Activated T-helper 9 cell treated with anti-CD3 and anti-CD28 coated beads, Interleukin-2, amount 50 U/mL, for 16 hours (primary cell): ENCODE measurements around the gene GABRE.

Experiments
- DNase-seq: peaks from one replicate; pipeline ENCODE4 v3.0.0-alpha.2; 2020; ENCODE audit warnings: low read depth

GABRE gene, protein sequence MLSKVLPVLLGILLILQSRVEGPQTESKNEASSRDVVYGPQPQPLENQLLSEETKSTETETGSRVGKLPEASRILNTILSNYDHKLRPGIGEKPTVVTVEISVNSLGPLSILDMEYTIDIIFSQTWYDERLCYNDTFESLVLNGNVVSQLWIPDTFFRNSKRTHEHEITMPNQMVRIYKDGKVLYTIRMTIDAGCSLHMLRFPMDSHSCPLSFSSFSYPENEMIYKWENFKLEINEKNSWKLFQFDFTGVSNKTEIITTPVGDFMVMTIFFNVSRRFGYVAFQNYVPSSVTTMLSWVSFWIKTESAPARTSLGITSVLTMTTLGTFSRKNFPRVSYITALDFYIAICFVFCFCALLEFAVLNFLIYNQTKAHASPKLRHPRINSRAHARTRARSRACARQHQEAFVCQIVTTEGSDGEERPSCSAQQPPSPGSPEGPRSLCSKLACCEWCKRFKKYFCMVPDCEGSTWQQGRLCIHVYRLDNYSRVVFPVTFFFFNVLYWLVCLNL

GRCh38 chrX:151974336-151975227, at the start of gene GABRE:
Gene GABRE (minus strand): TSS chrX:151974676. CDS start chrX:151974625, 51 bp downstream.
- no peak for DNase-seq

- no peak for DNase-seq
Observed at GRCh38 chrX:152020888-152021287, 46.4 kb upstream of the GABRE start.

- DNase-seq: no peak
Observed at GRCh38 chrX:151999813-152000212, 25.3 kb upstream of the GABRE start.

GRCh38 chrX:151997539-151997938, 23.1 kb upstream of the GABRE start:
- no peak for DNase-seq

GRCh38 chrX:151996347-151996746, 21.9 kb upstream of the GABRE start:
- no peak for DNase-seq

DNA sequence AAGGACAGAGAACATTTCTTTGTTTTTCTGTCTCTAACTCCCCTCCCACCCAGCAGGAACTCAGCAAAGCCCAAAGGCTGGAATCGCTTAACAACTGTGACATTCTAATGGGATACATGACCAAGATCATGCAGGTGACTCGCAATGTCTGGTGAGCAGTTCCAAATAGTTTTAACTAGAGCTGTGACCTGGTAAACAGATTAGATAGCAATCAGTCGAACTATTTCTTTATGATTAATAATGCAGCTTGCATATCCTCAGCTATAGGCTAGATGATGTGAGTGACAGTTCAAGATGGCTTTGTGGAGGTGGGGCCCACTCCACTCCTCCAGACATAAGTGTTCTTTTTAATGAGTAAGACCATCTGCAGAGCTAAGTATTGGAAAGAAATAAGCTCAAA, 20.0 kb upstream of the GABRE start:
- DNase-seq: no peak

DNA sequence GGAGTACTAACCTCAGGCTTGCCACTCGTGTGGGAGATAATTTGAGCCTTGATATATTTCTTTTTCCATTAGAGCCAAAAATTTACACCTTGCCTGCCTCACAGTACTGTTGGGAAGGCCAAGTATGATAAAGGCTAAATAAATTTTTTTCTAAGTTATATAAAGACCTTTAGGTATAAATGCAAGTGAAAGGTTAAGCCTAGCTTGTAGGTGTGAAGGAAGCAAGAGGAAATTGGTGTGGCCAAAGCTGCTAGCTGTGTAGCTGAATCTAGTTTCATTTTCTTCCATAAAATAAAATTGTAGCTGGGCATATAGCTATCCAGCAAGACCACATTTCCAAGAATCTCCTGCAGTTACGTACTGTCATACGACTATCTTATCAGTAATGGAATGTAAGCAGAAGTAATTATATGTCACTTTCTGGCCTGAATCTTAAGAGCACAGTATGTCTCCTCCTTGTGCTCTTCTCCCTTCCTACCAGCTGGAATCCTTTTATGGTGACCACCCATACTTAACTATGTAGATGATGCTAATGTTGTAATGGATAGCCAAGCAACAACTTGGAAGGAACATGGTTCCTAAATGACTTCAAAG, 14.3 kb upstream of the GABRE start:
- no peak for DNase-seq

GRCh38 chrX:151987108-151987507, 12.6 kb upstream of the GABRE start:
- DNase-seq: no peak

- no peak for DNase-seq
Observed at GRCh38 chrX:151985955-151986354, 11.5 kb upstream of the GABRE start.

DNA sequence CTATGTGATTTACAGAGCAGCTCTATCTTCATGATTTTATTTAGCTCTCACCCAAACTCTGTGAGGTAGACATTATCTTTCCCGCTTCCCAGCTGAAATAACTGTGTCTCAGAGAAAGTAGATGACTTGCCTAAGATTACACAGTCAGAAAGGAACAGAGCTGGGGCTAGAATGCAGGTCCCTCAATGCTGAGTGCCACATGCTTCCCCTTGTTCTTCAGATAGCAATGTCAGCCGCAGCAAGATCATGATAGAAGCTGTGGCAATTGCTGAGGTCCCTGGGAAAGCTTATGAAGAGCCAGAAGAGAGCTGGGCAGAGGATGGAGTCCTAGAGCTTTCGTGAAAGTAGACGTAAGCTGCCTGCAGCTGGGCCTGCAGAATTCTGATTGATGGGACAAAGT, 11.1 kb upstream of the GABRE start:
- no peak for DNase-seq

- DNase-seq: no peak
Observed at GRCh38 chrX:151984902-151985301, 10.4 kb upstream of the GABRE start.

DNA sequence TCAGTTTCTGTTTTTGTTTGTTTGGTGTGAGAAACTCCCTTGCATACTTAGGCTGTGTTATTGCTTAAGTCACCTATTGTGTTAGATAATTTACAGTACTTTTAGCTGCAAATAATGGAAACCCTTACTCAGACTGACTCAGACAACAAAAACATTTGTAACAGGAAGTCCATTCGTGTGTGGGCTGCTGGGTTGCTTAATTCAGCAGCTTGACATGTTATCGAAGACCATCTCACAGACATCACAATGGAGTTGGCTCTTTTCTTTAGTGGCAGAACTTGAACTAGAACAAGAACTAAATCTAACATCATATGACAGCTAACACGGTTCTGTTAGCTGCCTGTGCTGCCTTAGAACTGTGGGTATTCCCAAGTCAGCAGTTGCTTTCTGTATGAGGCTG, 9.9 kb upstream of the GABRE start:
- no peak for DNase-seq

DNA sequence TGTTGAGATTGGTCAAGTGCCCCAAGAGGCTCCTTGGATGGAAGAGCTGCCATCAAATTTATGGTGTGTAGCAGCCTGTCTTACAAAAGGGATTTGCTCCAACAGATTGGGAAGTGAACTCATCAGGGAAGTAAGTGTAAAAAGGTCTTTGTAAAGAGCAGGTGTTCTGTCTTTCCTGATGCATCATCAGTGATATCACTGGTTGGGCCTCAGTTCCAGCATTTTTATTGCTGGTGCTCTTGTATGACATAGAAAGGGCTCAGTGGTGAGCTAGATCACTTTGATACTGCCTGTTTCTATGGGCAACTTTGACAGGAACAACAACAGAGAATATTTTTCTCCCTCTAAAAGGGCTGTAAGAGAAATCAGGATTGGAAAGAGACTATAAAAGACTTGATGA, 8.7 kb upstream of the GABRE start:
- DNase-seq: no peak

- DNase-seq: no peak
Observed at GRCh38 chrX:151982222-151982621, 7.7 kb upstream of the GABRE start.

DNA sequence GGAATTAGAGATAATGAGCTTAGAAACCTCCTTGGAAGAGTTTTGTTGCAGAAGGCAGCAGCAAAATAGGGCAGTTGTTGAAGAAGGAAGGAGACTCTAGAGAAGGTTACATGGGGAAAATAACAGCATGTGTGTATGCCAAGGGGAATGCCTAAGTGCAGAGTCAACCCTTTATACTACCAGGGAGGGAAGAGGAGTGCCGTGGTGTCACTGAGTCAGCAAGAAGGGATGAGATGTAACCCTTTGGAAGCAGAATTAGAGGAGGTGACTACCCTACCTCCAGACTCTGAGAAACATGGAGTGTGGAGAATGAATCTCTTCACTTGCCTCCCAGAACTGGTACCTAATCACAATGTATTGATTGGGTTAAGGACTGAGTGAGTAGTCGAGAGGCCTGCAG, 6.7 kb upstream of the GABRE start:
- DNase-seq: no peak

- no peak for DNase-seq
Observed at GRCh38 chrX:151977923-151978322, 3.4 kb upstream of the GABRE start.

DNA sequence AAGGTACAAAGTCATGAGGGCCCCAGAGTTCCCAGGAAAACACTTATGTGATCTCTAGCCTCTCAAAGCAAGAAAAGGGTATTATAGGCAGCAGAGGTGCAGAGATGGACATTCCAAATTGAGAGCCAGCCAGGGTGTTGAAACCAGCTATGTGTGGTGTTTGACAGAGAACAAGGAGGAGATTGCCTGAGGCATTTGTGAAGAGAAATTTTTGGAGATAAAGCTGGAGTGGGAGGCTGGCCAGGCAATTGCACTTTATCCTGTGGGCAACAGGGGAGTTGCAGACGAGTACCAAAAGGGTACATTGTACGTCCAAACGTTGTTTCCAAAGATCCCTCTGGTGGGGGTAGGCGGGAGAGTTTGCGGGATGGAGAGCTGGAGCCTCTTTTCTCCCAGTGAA, 2.5 kb upstream of the GABRE start:
- no peak for DNase-seq

DNA sequence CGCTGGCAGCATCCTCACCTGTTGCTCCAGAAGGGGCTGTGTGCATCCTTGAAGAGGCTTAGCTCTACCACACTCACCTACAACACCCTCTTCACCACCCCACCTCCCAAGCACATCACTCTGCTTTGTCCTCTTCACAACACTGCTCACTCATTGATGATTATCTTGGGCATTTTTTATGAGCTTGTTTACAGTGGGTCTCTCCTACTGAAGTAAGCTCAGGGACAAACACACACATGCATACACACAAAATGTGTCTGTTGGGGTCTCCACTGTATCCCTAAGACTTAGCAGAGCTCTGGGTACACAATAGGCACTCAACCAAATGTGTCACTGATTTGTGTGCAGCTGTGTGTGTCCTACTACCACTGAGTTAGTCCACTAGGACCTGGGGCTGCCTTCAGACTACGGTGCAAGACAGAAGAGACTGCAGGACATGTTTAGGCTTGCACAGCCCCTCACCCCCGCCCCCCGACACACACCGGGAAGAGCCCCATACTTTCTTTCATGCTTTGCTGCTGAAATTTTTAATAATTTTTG, 1.3 kb upstream of the GABRE start:
- no peak for DNase-seq

GRCh38 chrX:151975228-151975593, 735 bp upstream of the GABRE start:
- DNase-seq: no peak

- DNase-seq: no peak
Observed at GRCh38 chrX:151973851-151974335, 583 bp downstream of the GABRE start.

GRCh38 chrX:151973060-151973661, 1.3 kb downstream of the GABRE start:
- DNase-seq: no peak

DNA sequence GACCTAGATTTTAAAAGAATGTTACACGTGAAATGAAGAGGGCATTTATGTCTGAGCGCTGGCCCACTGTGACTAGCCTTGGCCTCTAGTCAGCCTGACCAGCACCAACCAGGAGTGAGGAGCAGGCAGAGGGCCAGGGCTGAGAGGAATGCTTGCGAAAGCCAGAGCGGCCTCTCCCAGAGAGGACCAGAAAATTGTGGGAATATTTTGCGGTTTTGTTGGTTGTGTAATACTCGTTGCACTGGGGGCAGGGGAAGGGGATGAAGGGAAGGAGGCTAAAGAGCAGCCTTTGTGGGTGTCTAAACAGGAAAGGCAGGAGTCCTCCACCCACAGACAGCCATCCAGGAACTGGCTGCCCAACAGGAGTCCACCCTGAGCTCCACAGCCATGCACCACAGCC, 3.8 kb downstream of the GABRE start:
- no peak for DNase-seq
